HUES6 (cell line): ENCODE results near the gene AAGAB.
A peak's percentile ranks its signal among the peaks of the same experiment; 100 is the strongest.

Source experiments
- H3K27ac ChIP-seq: 2 replicates; pipeline ENCODE4 v1.7.0; 2013; ENCODE audit warnings: low read depth, mild to moderate bottlenecking, low read length, inconsistent platforms
- H3K27me3 ChIP-seq: 2 replicates; pipeline ENCODE4 v1.6.1; 2013; ENCODE audit warnings: low read length; ENCODE audit not compliant: control insufficient read depth, insufficient read depth
- H3K36me3 ChIP-seq: 2 replicates; pipeline ENCODE4 v1.6.1; 2013; ENCODE audit warnings: low read length; ENCODE audit not compliant: control insufficient read depth, insufficient read depth
- H3K4me1 ChIP-seq: 2 replicates; pipeline ENCODE4 v1.6.1; 2013; ENCODE audit warnings: low read length; ENCODE audit not compliant: control insufficient read depth, insufficient read depth
- H3K4me3 ChIP-seq: 2 replicates; pipeline ENCODE4 v1.5.1; 2013; ENCODE audit warnings: low read depth, low read length
- H3K9ac ChIP-seq: one replicate; pipeline ENCODE4 v1.6.1; 2013; ENCODE audit warnings: mild to moderate bottlenecking, low read length
- H3K9me3 ChIP-seq: 2 replicates; pipeline ENCODE4 v1.6.1; 2013; ENCODE audit warnings: low read depth, low read length; ENCODE audit not compliant: control insufficient read depth, insufficient read depth

Gene AAGAB

GRCh38 chr15:67167091-67167490 lies 87.4 kb downstream of the AAGAB start:
- Histone ChIP-seq H3K4me3 (no peak overlapping the region), H3K4me1 (peaks cover 43% of the 10 kb centered on the region), H3K36me3 (peaks cover 35% of the 10 kb centered on the region), H3K27me3 (no peaks in the 10 kb centered on the region), H3K27ac (no peak overlapping the region), H3K9me3 (no peaks in the 10 kb centered on the region), H3K9ac (no peak overlapping the region)

- H3K36me3 ChIP-seq: peaks cover 31% of the 10 kb centered on the region
- H3K27ac ChIP-seq: peak overlapping the region; percentile 54
- H3K4me3 ChIP-seq: peak overlapping the region; percentile 24
- H3K9ac ChIP-seq: peak overlapping the region; percentile 69
- no peaks in the 10 kb centered on the region for H3K27me3 ChIP-seq
- H3K9me3 ChIP-seq: no peaks in the 10 kb centered on the region
- peaks cover 43% of the 10 kb centered on the region for H3K4me1 ChIP-seq
Observed at GRCh38 chr15:67166280-67167009, 88.0 kb downstream of the AAGAB start.

GRCh38 chr15:67165254-67166253 lies 88.9 kb downstream of the AAGAB start:
- Histone ChIP-seq H3K9ac (peak overlapping the region; percentile 69), H3K9me3 (no peaks in the 10 kb centered on the region), H3K4me3 (peak overlapping the region; percentile 40), H3K27me3 (no peaks in the 10 kb centered on the region), H3K36me3 (peaks cover 27% of the 10 kb centered on the region), H3K27ac (peak overlapping the region; percentile 54), H3K4me1 (peaks cover 43% of the 10 kb centered on the region)

- Histone ChIP-seq H3K9me3 (no peaks in the 10 kb centered on the region), H3K4me1 (peaks cover 43% of the 10 kb centered on the region), H3K4me3 (peak overlapping the region; percentile 40; the same call in 1 of the 2 replicates), H3K27ac (peak overlapping the region; percentile 54; the same call in 1 of the 2 replicates), H3K9ac (peak overlapping the region; percentile 69), H3K27me3 (no peaks in the 10 kb centered on the region), H3K36me3 (peaks cover 20% of the 10 kb centered on the region)
Observed at GRCh38 chr15:67164811-67165253, 89.6 kb downstream of the AAGAB start.

GRCh38 chr15:67164401-67164791 lies 90.1 kb downstream of the AAGAB start:
- Histone ChIP-seq H3K4me3 (no peak overlapping the region; the same call in 1 of the 2 replicates), H3K27ac (0 out of 2 replicates have a peak overlapping the region, but pooled peaks have one; percentile 54), H3K9ac (peak overlapping the region; percentile 1), H3K9me3 (no peaks in the 10 kb centered on the region), H3K27me3 (no peaks in the 10 kb centered on the region), H3K4me1 (peaks cover 43% of the 10 kb centered on the region), H3K36me3 (peaks cover 20% of the 10 kb centered on the region)

- Histone ChIP-seq H3K4me3 (no peak overlapping the region), H3K9me3 (no peaks in the 10 kb centered on the region), H3K36me3 (peaks cover 17% of the 10 kb centered on the region), H3K27me3 (no peaks in the 10 kb centered on the region), H3K4me1 (peaks cover 41% of the 10 kb centered on the region), H3K27ac (no peak overlapping the region), H3K9ac (no peak overlapping the region)
Observed at GRCh38 chr15:67163180-67163579, 91.3 kb downstream of the AAGAB start.

GRCh38 chr15:67161881-67162280 lies 92.6 kb downstream of the AAGAB start:
- Histone ChIP-seq H3K9me3 (no peaks in the 10 kb centered on the region), H3K36me3 (peaks cover 5% of the 10 kb centered on the region), H3K27me3 (no peaks in the 10 kb centered on the region), H3K4me1 (peaks cover 32% of the 10 kb centered on the region), H3K9ac (no peak overlapping the region), H3K4me3 (no peak overlapping the region), H3K27ac (no peak overlapping the region)

- Histone ChIP-seq H3K4me3 (no peak overlapping the region), H3K9ac (no peak overlapping the region), H3K27ac (no peak overlapping the region), H3K4me1 (peaks cover 27% of the 10 kb centered on the region), H3K27me3 (no peaks in the 10 kb centered on the region), H3K9me3 (peaks cover 1% of the 10 kb centered on the region; the same call in 1 of the 2 replicates), H3K36me3 (0 out of 2 replicates have a peak, but pooled peaks cover under 1% of the 10 kb centered on the region)
Observed at GRCh38 chr15:67161412-67161811, 93.0 kb downstream of the AAGAB start.

GRCh38 chr15:67158367-67158766 lies 96.1 kb downstream of the AAGAB start:
- no peak overlapping the region for H3K27ac ChIP-seq
- peaks cover 6% of the 10 kb centered on the region; the same call in 1 of the 2 replicates for H3K4me1 ChIP-seq
- no peak overlapping the region for H3K9ac ChIP-seq
- no peaks in the 10 kb centered on the region for H3K36me3 ChIP-seq
- H3K27me3 ChIP-seq: no peaks in the 10 kb centered on the region
- H3K4me3 ChIP-seq: no peak overlapping the region
- H3K9me3 ChIP-seq: peaks cover 3% of the 10 kb centered on the region; the same call in 1 of the 2 replicates

- H3K27ac ChIP-seq: no peak overlapping the region
- peaks cover 10% of the 10 kb centered on the region for H3K4me1 ChIP-seq
- H3K36me3 ChIP-seq: no peaks in the 10 kb centered on the region
- H3K27me3 ChIP-seq: no peaks in the 10 kb centered on the region
- peaks cover 3% of the 10 kb centered on the region; the same call in 1 of the 2 replicates for H3K9me3 ChIP-seq
- H3K4me3 ChIP-seq: no peak overlapping the region
- H3K9ac ChIP-seq: no peak overlapping the region
Observed at GRCh38 chr15:67157521-67158252, 96.8 kb downstream of the AAGAB start.
